ENCODE measurements around the gene FBXO41.

DNA sequence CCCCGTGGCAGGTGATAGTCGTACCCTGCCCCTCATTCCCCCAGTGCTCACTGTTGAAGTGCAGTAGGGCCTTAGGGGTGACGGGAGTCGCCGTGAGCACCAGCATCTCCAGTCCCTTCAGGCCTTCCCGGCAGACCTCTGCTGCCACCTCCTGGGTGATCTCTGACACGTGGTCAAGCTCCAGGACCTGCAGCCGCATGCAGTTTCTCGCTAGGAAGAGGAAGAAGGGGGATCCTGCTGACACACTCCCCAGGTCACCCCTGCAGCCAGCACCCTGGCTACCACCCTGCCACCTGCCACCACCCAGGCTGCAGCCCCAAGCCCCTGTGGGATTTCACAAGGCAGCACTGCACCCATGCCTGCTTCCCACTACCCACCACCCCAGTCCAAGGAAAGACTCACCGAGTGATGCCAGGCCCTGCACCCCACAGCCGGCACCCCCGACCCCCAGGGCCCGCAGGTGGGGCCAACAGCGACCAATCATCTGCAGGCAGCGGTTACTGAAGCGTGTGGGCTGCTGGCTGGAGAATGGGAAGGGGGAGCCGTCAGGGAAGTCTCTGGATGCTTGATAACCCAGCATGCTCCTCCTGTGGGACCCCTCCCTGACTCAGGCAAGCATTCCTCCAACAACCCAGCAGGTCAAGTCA is 23.8 kb downstream of the FBXO41 start:
- TF ChIP-seq, protein P1, sequence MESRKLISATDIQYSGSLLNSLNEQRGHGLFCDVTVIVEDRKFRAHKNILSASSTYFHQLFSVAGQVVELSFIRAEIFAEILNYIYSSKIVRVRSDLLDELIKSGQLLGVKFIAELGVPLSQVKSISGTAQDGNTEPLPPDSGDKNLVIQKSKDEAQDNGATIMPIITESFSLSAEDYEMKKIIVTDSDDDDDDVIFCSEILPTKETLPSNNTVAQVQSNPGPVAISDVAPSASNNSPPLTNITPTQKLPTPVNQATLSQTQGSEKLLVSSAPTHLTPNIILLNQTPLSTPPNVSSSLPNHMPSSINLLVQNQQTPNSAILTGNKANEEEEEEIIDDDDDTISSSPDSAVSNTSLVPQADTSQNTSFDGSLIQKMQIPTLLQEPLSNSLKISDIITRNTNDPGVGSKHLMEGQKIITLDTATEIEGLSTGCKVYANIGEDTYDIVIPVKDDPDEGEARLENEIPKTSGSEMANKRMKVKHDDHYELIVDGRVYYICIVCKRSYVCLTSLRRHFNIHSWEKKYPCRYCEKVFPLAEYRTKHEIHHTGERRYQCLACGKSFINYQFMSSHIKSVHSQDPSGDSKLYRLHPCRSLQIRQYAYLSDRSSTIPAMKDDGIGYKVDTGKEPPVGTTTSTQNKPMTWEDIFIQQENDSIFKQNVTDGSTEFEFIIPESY (IDR thresholded peaks at IDR 0.05; ENCODE audit: extremely low read depth, insufficient replicate concordance, low read length), result no peak
- TF ChIP-seq SIN3A (IDR thresholded peaks at IDR 0.05; ENCODE audit: low read depth) (no peak), SP1 (IDR thresholded peaks at IDR 0.05; ENCODE audit: low read depth) (no peak), SRF (IDR thresholded peaks at IDR 0.05; ENCODE audit: low read depth) (no peak), FOSL1 (IDR thresholded peaks at IDR 0.05; ENCODE audit: low read depth) (no peak), EZH2 (IDR thresholded peaks at IDR 0.05) (no peak), POLR2AphosphoS5 (IDR thresholded peaks at IDR 0.05; ENCODE audit: low read depth, low read length) (no peak)
- TF ChIP-seq, protein P2, sequence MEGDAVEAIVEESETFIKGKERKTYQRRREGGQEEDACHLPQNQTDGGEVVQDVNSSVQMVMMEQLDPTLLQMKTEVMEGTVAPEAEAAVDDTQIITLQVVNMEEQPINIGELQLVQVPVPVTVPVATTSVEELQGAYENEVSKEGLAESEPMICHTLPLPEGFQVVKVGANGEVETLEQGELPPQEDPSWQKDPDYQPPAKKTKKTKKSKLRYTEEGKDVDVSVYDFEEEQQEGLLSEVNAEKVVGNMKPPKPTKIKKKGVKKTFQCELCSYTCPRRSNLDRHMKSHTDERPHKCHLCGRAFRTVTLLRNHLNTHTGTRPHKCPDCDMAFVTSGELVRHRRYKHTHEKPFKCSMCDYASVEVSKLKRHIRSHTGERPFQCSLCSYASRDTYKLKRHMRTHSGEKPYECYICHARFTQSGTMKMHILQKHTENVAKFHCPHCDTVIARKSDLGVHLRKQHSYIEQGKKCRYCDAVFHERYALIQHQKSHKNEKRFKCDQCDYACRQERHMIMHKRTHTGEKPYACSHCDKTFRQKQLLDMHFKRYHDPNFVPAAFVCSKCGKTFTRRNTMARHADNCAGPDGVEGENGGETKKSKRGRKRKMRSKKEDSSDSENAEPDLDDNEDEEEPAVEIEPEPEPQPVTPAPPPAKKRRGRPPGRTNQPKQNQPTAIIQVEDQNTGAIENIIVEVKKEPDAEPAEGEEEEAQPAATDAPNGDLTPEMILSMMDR (IDR thresholded peaks at IDR 0.05 in 2 of 3, conservative IDR thresholded peaks at IDR 0.05 in 1 of 3; ENCODE audit: borderline replicate concordance in 1 of 3, insufficient read depth in 1 of 3, low read depth in 2 of 3, low read length in 2 of 3), result peak in 2 of 3 experiments; percentile 31 to 47; a peak in 4 of 6 replicates
- TF ChIP-seq, protein P3, sequence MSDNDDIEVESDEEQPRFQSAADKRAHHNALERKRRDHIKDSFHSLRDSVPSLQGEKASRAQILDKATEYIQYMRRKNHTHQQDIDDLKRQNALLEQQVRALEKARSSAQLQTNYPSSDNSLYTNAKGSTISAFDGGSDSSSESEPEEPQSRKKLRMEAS (IDR thresholded peaks at IDR 0.05), result no peak
